Psoas muscle (tissue), 8 donors: ENCODE data around the gene SEC22A. TPM values are rescaled to one million over a fixed set of nuclear protein-coding genes. Genes with fewer than 3 reads are reported as not detected.

Source experiments
- ATAC-seq, 4 donors: fragments of 200-7000 bp; cut with Tn5 transposase; one replicate each; pipeline ENCODE4 v1.9.1; 2020; ENCODE audit warnings: moderate library complexity in 3 of 4, mild to moderate bottlenecking in 2 of 4
- DNase-seq, 2 donors: peaks; one replicate each; pipeline ENCODE4 v3.0.0-alpha.2; 2020
- H3K27ac ChIP-seq: fragments of 200-600 bp; one replicate; pipeline ENCODE4 v1.8.0; 2022
- H3K27me3 ChIP-seq, 3 donors: fragments of 200-600 bp in 1 of 3; one replicate each; pipeline versions ENCODE4 v1.6.1 to v1.8.0; 2013 to 2022; ENCODE audit warnings: low read length in 2 of 3, mild to moderate bottlenecking in 2 of 3, moderate library complexity in 1 of 3; ENCODE audit not compliant: insufficient read depth in 3 of 3
- H3K36me3 ChIP-seq, 2 donors: fragments of 200-600 bp in 1 of 2; one replicate each; pipeline versions ENCODE4 v1.6.1 to v1.8.0; 2013 to 2022; ENCODE audit warnings: low read depth in 1 of 2, mild to moderate bottlenecking in 1 of 2, moderate library complexity in 1 of 2; ENCODE audit not compliant: insufficient read depth in 1 of 2
- H3K4me1 ChIP-seq: fragments of 200-600 bp; one replicate; pipeline ENCODE4 v1.8.0; 2022
- H3K4me3 ChIP-seq: fragments of 200-600 bp; one replicate; pipeline ENCODE4 v1.8.0; 2022; ENCODE audit warnings: mild to moderate bottlenecking
- H3K9me3 ChIP-seq: fragments of 200-600 bp; one replicate; pipeline ENCODE4 v1.8.0; 2022
- CTCF ChIP-seq: fragments of 200-600 bp; IDR thresholded peaks from one replicate; pipeline ENCODE4 v1.8.0; 2022; ENCODE audit warnings: antibody characterized with exemption
- WGBS, 3 donors: extraction: QIAGEN DNeasy Blood & Tissue Kit; methylation state at CpG; one replicate each; pipeline versions ENCODE4 v1.1.6 to v1.1.7; 2013; 5-methylcytosine and 5-hydroxymethylcytosine counted together
- intact Hi-C, 2 donors: fragments of 100-400 bp; cut with DNase I; formaldehyde crosslinking; loops; one replicate each; pipeline versions ENCODE4 v1.11.0 to v1.14.2; 2022
- polyA plus RNA-seq, 3 donors: library from polyadenylated mRNA; stranded (reverse); fragments of 200-250 nt; gene quantifications; one replicate each; pipeline ENCODE4 v1.2.3, GENCODE V29; 2013
- total RNA-seq, 4 donors: library from RNA; stranded (reverse); fragmentation: NEBNext Ultra II Directional in 2 of 4; extraction: Animal tissue kit (Norgen Biotek cat#: 25700) in 2 of 4; gene quantifications; one replicate each; pipeline versions ENCODE4 v1.2.1 to v1.2.4, GENCODE V29; 2021 to 2023
- donor health status: healthy with polysubstance abuse.
- donor health status: DM: no; HTN: no; CAD: no; lungs with moderate emphysema.
- donor health status: Bipolar disorder and iron deficiency.
- donor health status: healthy.
- donor health status: DM: yes; HTN: yes; CAD: no.
- donor health status: DM: no; HTN: no; CAD: no.
- donor health status: DM: no; HTN: no; CAD: no.
- donor health status: DM: yes; HTN: yes; CAD: no.

The SEC22A gene
- total and polyA plus RNA-seq, 7 donors: 5.1 to 7.4 (median 5.9) TPM

GRCh38 chr3:123285066-123285465 is 83.3 kb downstream of the SEC22A start:
- DNase-seq: peak in 1 of 2 donors; percentile 28
- intact Hi-C loops: no loop called here
- H3K27me3 ChIP-seq: no peaks in the 10 kb centered on the region
- ATAC-seq: no peak
- H3K36me3 ChIP-seq: peaks cover 0 to 3% of the 10 kb centered on the region in 2 donors
- no peak for TF ChIP-seq CTCF
- H3K4me1 ChIP-seq: no peaks in the 10 kb centered on the region
- H3K9me3 ChIP-seq: no peaks in the 10 kb centered on the region
- WGBS, 3 donors: 63 to 71% (median 63%) methylated on average over 9 of the region's 9 CpGs
- no peak overlapping the region for H3K27ac ChIP-seq
- H3K4me3 ChIP-seq: no peak overlapping the region

- H3K27ac ChIP-seq: no peak overlapping the region
- DNase-seq (peak in 1 of 2 donors; percentile 48), ATAC-seq (no peak)
- intact Hi-C loops: no loop called here
- H3K4me3 ChIP-seq: no peak overlapping the region
- TF ChIP-seq CTCF: no peak
- WGBS, 3 donors: 81 to 91% (median 91%) methylated on average over 4 of the region's 4 CpGs
- H3K27me3 ChIP-seq: no peaks in the 10 kb centered on the region
- no peaks in the 10 kb centered on the region for H3K9me3 ChIP-seq
- no peaks in the 10 kb centered on the region for H3K4me1 ChIP-seq
- peaks cover 0 to 3% of the 10 kb centered on the region in 2 donors for H3K36me3 ChIP-seq
Measured at GRCh38 chr3:123285479-123285878, 83.7 kb downstream of the SEC22A start.

GRCh38 chr3:123285931-123286307 is 84.2 kb downstream of the SEC22A start:
- Histone ChIP-seq H3K9me3 (no peaks in the 10 kb centered on the region), H3K4me1 (no peaks in the 10 kb centered on the region), H3K36me3 (peaks cover 0 to 3% of the 10 kb centered on the region in 2 donors), H3K27me3 (no peaks in the 10 kb centered on the region), H3K4me3 (no peak overlapping the region), H3K27ac (no peak overlapping the region)
- TF ChIP-seq CTCF: no peak
- intact Hi-C loops: no loop called here
- ATAC-seq (peak in 1 of 4 donors; percentile 14), DNase-seq (no peak)
- 67 to 83% (median 79%) methylated on average over 4 of the region's 4 CpGs for WGBS, 3 donors

GRCh38 chr3:123286308-123287023 is 84.7 kb downstream of the SEC22A start:
- TF ChIP-seq CTCF: peak; percentile 29
- Histone ChIP-seq H3K27ac (no peak overlapping the region), H3K36me3 (peaks cover 0 to 3% of the 10 kb centered on the region in 2 donors), H3K9me3 (no peaks in the 10 kb centered on the region), H3K4me3 (no peak overlapping the region), H3K27me3 (no peaks in the 10 kb centered on the region), H3K4me1 (no peaks in the 10 kb centered on the region)
- intact Hi-C loops: no loop called here
- 76 to 79% (median 79%) methylated on average over 15 to 16 of the region's 16 CpGs for WGBS, 3 donors
- peak in 1 of 4 donors; percentile 16 for ATAC-seq
- DNase-seq: peak in 1 of 2 donors; percentile 44
